HG03565 (cell line): Measurements from ENCODE around the gene ENTPD5.
"Not testable (repeated sequence)": the region's sequence is repeated elsewhere in the genome, so short reads cannot be mapped to it uniquely, and the experiment has no call there.

ENCODE experiments used
- ATAC-seq: cut with Tn5 transposase; IDR thresholded peaks from one replicate; pipeline ENCODE4 v1.9.1; 2021; ENCODE audit warnings: mild to moderate bottlenecking, moderate library complexity; ENCODE audit not compliant: unreplicated experiment

Gene ENTPD5

GRCh38 chr14:74008843-74009499, 10.1 kb downstream of the ENTPD5 start:
- no peak for ATAC-seq

GRCh38 chr14:74005664-74006063, 13.4 kb downstream of the ENTPD5 start:
- not testable (repeated sequence) for ATAC-seq

- ATAC-seq, result no peak
These were observed 20.4 kb downstream of the ENTPD5 start for GRCh38 chr14:73998726-73999125.

GRCh38 chr14:73997944-73998447, 21.1 kb downstream of the ENTPD5 start:
- no peak for ATAC-seq

- ATAC-seq, result no peak
These were observed 21.8 kb downstream of the ENTPD5 start for GRCh38 chr14:73997108-73997943.

- no peak for ATAC-seq
These were observed 22.4 kb downstream of the ENTPD5 start for GRCh38 chr14:73996731-73997107.

GRCh38 chr14:73995977-73996378, 23.1 kb downstream of the ENTPD5 start:
- ATAC-seq, result no peak

GRCh38 chr14:73994926-73995325, 24.2 kb downstream of the ENTPD5 start:
- not testable (repeated sequence) for ATAC-seq

GRCh38 chr14:73991092-73991491, 28.0 kb downstream of the ENTPD5 start:
- no peak for ATAC-seq

- ATAC-seq, result not testable (repeated sequence)
These were observed 30.4 kb downstream of the ENTPD5 start for GRCh38 chr14:73988656-73989055.

- no peak for ATAC-seq
These were observed 31.0 kb downstream of the ENTPD5 start for GRCh38 chr14:73988065-73988464.

GRCh38 chr14:73977896-73978295, 41.2 kb downstream of the ENTPD5 start:
- ATAC-seq, result no peak

- no peak for ATAC-seq
These were observed 43.0 kb downstream of the ENTPD5 start for GRCh38 chr14:73976125-73976524.

- no peak for ATAC-seq
These were observed 45.6 kb downstream of the ENTPD5 start for GRCh38 chr14:73973497-73973896.

GRCh38 chr14:73968885-73969284, 50.2 kb downstream of the ENTPD5 start:
- no peak for ATAC-seq

- no peak for ATAC-seq
These were observed 53.9 kb downstream of the ENTPD5 start for GRCh38 chr14:73965216-73965615.

GRCh38 chr14:73961192-73961591, 57.9 kb downstream of the ENTPD5 start:
- ATAC-seq, result no peak

GRCh38 chr14:73958591-73958990, 60.5 kb downstream of the ENTPD5 start:
- ATAC-seq, result no peak

- no peak for ATAC-seq
These were observed 63.4 kb downstream of the ENTPD5 start for GRCh38 chr14:73955674-73956073.

GRCh38 chr14:73953731-73954130, 65.4 kb downstream of the ENTPD5 start:
- no peak for ATAC-seq

GRCh38 chr14:73949752-73950734, 69.0 kb downstream of the ENTPD5 start, which contains the start of the genes COQ6 and FAM161B:
COQ6 (plus strand) TSS chr14:73950302; CDS start chr14:73950333, 31 bp downstream.
FAM161B (minus strand) TSS chr14:73950094; CDS start chr14:73950026, 68 bp downstream.
- ATAC-seq, result peak; percentile 80
